A673 (cell line): ENCODE data around the gene LCN9. TPM values are rescaled to one million over a fixed set of nuclear protein-coding genes. Genes with fewer than 3 reads are reported as not detected.
"Not testable (repeated sequence)": the region's sequence is repeated elsewhere in the genome, so short reads cannot be mapped to it uniquely, and the experiment has no call there.

Experiments
- BruUV-seq: library from RNA; stranded (reverse); fragments of 400-500 nt; replicated peaks from 2 replicates; lab custom pipeline; 2021; lab: Mats Ljungman, UMichigan
- CTCF ChIA-PET: fragments of 300-600 bp; sonication (Branson Sonifier 250); formaldehyde crosslinking; loops from one replicate; lab custom pipeline; 2022; ENCODE audit warnings: antibody characterized with exemption; lab: Charles Lee
- POLR2A ChIA-PET: fragments of 300-600 bp; sonication (Branson Sonifier 250); formaldehyde crosslinking; loops from one replicate; lab custom pipeline; 2022; ENCODE audit warnings: antibody characterized with exemption; ENCODE audit not compliant: low non-redundant PET; lab: Charles Lee
- DNase-seq: peaks from one replicate; pipeline ENCODE4 v3.0.0-alpha.2; 2015; ENCODE audit warnings: low spot score
- H3K27ac ChIP-seq: fragments of 200-600 bp; sonication (generic); 2 replicates; pipeline ENCODE4 v1.5.1; 2016; ENCODE audit warnings: mixed run types, low read depth, mild to moderate bottlenecking, mixed read lengths, antibody characterized with exemption, low read length; ENCODE audit not compliant: poor library complexity, severe bottlenecking
- H3K27me3 ChIP-seq: fragments of 200-600 bp; sonication (generic); replicated peaks from 2 replicates; pipeline ENCODE4 v1.6.1; 2017; ENCODE audit warnings: mixed run types, low read depth, mild to moderate bottlenecking, mixed read lengths, antibody characterized with exemption, low read length; ENCODE audit not compliant: insufficient read depth, poor library complexity
- H3K36me3 ChIP-seq: fragments of 200-600 bp; sonication (generic); 2 replicates; pipeline ENCODE4 v1.6.1; 2016; ENCODE audit warnings: mixed run types, mild to moderate bottlenecking, mixed read lengths, antibody characterized with exemption, low read length; ENCODE audit not compliant: insufficient read depth, poor library complexity, severe bottlenecking
- H3K4me1 ChIP-seq: fragments of 200-600 bp; sonication (generic); 2 replicates; pipeline ENCODE4 v1.6.1; 2017; ENCODE audit warnings: mixed run types, mild to moderate bottlenecking, mixed read lengths, antibody characterized with exemption, low read length; ENCODE audit not compliant: insufficient read depth, poor library complexity, severe bottlenecking
- H3K4me3 ChIP-seq: fragments of 200-600 bp; sonication (generic); 2 replicates; pipeline ENCODE4 v1.5.1; 2016; ENCODE audit warnings: low read depth, mixed run types, mild to moderate bottlenecking, mixed read lengths, low read length; ENCODE audit not compliant: poor library complexity, severe bottlenecking
- H3K9me3 ChIP-seq: fragments of 200-600 bp; sonication (generic); 2 replicates; pipeline ENCODE4 v1.6.1; 2016; ENCODE audit warnings: mixed run types, low read depth, mild to moderate bottlenecking, mixed read lengths, antibody characterized with exemption, low read length; ENCODE audit not compliant: poor library complexity, severe bottlenecking
- EZH2 ChIP-seq: fragments of 200-600 bp; sonication (generic); IDR thresholded peaks from 2 replicates; pipeline ENCODE4 v1.6.1; 2017; ENCODE audit warnings: borderline replicate concordance, low read depth, mild to moderate bottlenecking, mixed read lengths, antibody characterized with exemption, low read length; ENCODE audit not compliant: poor library complexity, severe bottlenecking
- intact Hi-C: fragments of 100-400 bp; cut with micrococcal nuclease; formaldehyde crosslinking; loops from one replicate; pipeline ENCODE4 v1.10.0; 2022; ENCODE audit not compliant: unreplicated experiment
- total RNA-seq: library from RNA; stranded (reverse); gene quantifications from 2 replicates; pipeline ENCODE4 v1.2.3, GENCODE V29; 2021
- TF ChIP-seq, protein P1 (sequence below): fragments of 300-800, 200-600 bp; sonication (generic); conservative IDR thresholded peaks from 2 replicates; pipeline ENCODE4 v1.5.1; 2017; ENCODE audit warnings: low read depth, mild to moderate bottlenecking, antibody characterized with exemption, low read length, moderate library complexity, mixed read lengths

LCN9 gene
- total RNA-seq, 1 experiment from 2014 or later, result not detected

DNA sequence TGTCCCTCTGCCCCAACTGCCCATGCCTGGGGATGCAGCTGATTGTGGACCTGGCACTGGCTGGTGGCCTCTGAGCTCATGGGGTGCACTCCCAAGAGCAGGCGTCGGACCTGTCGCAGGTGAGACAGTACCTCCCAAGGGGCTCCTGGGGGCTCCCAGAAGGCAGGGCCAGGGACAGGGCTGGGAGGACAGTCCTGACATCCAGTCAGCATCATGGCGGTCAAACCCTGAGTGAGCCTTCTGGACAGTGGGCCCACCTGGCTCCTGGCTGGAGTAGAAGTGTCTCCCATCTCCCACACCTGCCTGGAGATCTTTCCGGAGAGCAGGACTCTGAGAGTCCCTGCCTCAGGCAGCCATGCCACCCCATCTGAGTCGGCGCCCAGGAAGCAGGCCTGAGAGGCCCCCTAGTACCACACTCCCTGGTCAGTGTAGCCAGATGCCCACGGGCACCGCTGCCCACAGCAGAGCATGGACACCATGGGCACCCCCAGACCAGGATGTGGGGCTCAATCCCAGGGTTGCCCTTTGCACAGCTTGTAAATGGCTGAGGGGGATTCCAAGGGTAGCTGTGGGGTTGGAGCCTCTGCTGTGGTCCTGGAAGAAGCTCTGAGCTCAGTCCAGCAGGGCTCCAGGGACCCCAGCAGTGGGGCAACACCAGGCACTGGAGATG, 6.6 kb downstream of the LCN9 start:
- POLR2A ChIA-PET, result no interaction called here
- CTCF ChIA-PET, result no interaction called here
- H3K4me3 ChIP-seq, result no peak overlapping the region
- intact Hi-C loops, result no loop called here
- H3K4me1 ChIP-seq, result no peaks in the 10 kb centered on the region
- no TSS peak for BruUV-seq
- no peak for DNase-seq
- H3K9me3 ChIP-seq, result no peaks in the 10 kb centered on the region
- no peak overlapping the region for H3K27ac ChIP-seq
- peaks cover 8% of the 10 kb centered on the region for H3K27me3 ChIP-seq
- H3K36me3 ChIP-seq, result no peaks in the 10 kb centered on the region
- TF ChIP-seq, protein P1, sequence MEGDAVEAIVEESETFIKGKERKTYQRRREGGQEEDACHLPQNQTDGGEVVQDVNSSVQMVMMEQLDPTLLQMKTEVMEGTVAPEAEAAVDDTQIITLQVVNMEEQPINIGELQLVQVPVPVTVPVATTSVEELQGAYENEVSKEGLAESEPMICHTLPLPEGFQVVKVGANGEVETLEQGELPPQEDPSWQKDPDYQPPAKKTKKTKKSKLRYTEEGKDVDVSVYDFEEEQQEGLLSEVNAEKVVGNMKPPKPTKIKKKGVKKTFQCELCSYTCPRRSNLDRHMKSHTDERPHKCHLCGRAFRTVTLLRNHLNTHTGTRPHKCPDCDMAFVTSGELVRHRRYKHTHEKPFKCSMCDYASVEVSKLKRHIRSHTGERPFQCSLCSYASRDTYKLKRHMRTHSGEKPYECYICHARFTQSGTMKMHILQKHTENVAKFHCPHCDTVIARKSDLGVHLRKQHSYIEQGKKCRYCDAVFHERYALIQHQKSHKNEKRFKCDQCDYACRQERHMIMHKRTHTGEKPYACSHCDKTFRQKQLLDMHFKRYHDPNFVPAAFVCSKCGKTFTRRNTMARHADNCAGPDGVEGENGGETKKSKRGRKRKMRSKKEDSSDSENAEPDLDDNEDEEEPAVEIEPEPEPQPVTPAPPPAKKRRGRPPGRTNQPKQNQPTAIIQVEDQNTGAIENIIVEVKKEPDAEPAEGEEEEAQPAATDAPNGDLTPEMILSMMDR, result no peak
- TF ChIP-seq EZH2, result no peak

DNA sequence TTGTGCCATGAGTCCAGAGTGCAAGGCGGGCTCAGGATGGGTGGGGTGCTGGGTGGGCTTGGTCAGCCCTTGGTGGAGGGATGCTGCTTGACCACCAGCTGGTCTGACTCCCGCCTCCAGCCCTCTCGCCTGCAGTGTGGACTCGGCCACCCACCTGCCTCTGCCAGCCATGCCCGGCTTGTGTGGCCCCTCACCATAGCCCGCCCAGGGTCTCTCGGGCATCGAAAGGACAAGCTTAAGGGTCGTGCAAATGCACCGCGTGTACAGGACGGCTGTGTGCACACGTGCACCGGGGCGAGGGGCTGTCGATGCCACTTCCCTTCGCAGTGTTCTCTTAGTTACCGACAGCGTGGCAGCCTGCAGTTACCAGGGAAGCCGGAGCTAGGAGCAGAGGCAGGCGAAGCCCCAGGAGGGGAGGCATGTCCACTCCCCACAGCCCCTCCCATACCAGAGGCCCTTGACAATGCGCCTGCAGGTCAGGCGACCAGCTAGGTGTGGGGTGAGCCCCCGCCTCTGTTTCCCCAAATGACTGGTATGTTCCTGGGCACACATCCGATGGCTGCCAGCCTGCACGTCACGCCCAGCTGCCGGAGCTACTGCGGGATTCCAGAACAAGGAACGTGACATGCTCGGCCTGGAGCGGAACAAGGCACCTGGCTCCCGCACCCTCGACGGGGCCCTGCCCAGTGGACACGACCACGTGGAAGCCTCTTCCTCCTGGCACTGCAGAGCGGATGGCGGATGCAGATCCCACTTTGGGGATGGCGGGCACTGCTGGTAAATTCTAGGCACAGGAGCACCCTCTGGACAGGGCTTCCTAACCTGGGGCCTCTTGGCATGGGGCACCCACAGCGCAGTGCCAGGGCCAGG, 7.8 kb downstream of the LCN9 start:
- intact Hi-C loops, result no loop called here
- DNase-seq, result no peak
- BruUV-seq, result no TSS peak
- no peak overlapping the region for H3K4me3 ChIP-seq
- H3K9me3 ChIP-seq, result no peaks in the 10 kb centered on the region
- ChIA-PET POLR2A (no interaction called here), CTCF (no interaction called here)
- no peaks in the 10 kb centered on the region for H3K4me1 ChIP-seq
- H3K27me3 ChIP-seq, result peaks cover 8% of the 10 kb centered on the region
- no peak overlapping the region for H3K27ac ChIP-seq
- no peaks in the 10 kb centered on the region for H3K36me3 ChIP-seq
- TF ChIP-seq, protein P1, result no peak

DNA sequence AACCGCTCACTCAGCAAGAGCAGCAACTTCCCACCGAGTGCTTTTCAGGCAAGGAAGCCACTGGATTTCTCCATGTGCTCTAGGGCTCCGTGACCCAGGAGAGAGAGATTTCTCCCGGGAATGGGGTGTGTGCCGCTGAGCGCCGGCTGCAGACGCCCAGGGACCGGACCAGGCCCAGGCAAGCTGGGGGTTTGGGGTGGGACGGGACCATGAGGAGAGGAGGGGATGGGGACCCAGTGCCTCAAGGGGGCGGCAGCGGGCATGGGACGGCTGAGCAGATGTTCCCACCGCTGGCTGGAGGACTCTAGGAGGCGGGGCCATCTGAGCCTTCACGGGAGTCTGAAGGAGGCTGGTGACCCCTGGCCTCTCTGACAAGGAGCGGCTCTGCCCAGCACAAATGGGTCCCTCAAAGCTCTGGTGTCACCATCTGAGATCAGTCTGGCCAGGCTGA, 8.5 kb downstream of the LCN9 start:
- Histone ChIP-seq H3K4me3 (no peak overlapping the region), H3K27ac (no peak overlapping the region), H3K9me3 (no peaks in the 10 kb centered on the region), H3K27me3 (peaks cover 8% of the 10 kb centered on the region), H3K4me1 (no peaks in the 10 kb centered on the region), H3K36me3 (no peaks in the 10 kb centered on the region)
- ChIA-PET CTCF (no interaction called here), POLR2A (no interaction called here)
- intact Hi-C loops, result no loop called here
- no peak for DNase-seq
- BruUV-seq, result no TSS peak
- TF ChIP-seq, protein P1, result peak; percentile 35; the same call in 1 of the 2 replicates
- TF ChIP-seq EZH2, result no peak

DNA sequence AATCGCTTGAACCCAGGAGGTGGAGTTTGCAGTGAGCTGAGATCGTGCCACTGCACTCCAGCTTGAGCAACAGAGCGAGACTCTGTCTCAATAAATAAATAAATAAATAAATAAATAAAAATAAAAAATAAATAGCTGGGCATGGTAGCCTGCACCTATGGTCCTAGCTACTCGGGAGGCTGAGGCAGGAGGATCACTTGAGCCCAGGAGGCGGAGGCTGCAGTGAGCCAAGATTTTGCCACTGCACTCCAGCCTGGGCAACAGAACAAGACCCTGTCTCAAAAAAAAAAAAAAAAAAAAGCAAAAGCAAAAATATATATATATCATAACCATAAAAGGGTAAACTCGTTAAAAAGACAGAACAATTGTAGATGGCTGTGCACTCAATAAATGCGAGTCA, 9.7 kb downstream of the LCN9 start:
- H3K4me3 ChIP-seq, H3K4me1 ChIP-seq, H3K27ac ChIP-seq, H3K36me3 ChIP-seq, POLR2A ChIA-PET, H3K27me3 ChIP-seq, intact Hi-C loops, CTCF ChIA-PET, DNase-seq, H3K9me3 ChIP-seq, BruUV-seq: not testable (repeated sequence)
